ENCODE measurements around the gene FGD3. TPM values are rescaled to one million over a fixed set of nuclear protein-coding genes. Genes with fewer than 3 reads are reported as not detected.

Gene FGD3
- total RNA-seq, 1 experiment from 2014 or later = 0.09 TPM

- Histone ChIP-seq H3K4me1 (ENCODE audit: insufficient read depth, low read length, poor library complexity, severe bottlenecking) (no peaks in the 10 kb centered on the region), H3K36me3 (ENCODE audit: insufficient read depth, low read length, poor library complexity, severe bottlenecking) (no peaks in the 10 kb centered on the region), H3K4me3 (ENCODE audit: low read depth, low read length, poor library complexity, severe bottlenecking) (no peak overlapping the region), H3K27me3 (replicated peaks; ENCODE audit: insufficient read depth, low read depth, low read length, poor library complexity) (peaks cover 5% of the 10 kb centered on the region), H3K27ac (ENCODE audit: low read depth, low read length, poor library complexity, severe bottlenecking) (no peak overlapping the region), H3K9me3 (ENCODE audit: low read depth, low read length, poor library complexity, severe bottlenecking) (no peaks in the 10 kb centered on the region)
- TF ChIP-seq, protein P1, sequence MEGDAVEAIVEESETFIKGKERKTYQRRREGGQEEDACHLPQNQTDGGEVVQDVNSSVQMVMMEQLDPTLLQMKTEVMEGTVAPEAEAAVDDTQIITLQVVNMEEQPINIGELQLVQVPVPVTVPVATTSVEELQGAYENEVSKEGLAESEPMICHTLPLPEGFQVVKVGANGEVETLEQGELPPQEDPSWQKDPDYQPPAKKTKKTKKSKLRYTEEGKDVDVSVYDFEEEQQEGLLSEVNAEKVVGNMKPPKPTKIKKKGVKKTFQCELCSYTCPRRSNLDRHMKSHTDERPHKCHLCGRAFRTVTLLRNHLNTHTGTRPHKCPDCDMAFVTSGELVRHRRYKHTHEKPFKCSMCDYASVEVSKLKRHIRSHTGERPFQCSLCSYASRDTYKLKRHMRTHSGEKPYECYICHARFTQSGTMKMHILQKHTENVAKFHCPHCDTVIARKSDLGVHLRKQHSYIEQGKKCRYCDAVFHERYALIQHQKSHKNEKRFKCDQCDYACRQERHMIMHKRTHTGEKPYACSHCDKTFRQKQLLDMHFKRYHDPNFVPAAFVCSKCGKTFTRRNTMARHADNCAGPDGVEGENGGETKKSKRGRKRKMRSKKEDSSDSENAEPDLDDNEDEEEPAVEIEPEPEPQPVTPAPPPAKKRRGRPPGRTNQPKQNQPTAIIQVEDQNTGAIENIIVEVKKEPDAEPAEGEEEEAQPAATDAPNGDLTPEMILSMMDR (conservative IDR thresholded peaks at IDR 0.05; ENCODE audit: low read depth, low read length) = no peak
- TF ChIP-seq EZH2 (IDR thresholded peaks at IDR 0.05; ENCODE audit: borderline replicate concordance, low read depth, low read length, poor library complexity, severe bottlenecking) = no peak
- ChIA-PET POLR2A (ENCODE audit: low non-redundant PET) (no interaction called here), CTCF (no interaction called here)
- DNase-seq (ENCODE audit: low spot score) = no peak
- no TSS peak for BruUV-seq (replicated peaks)
- intact Hi-C loops (cut with micrococcal nuclease; ENCODE audit: unreplicated experiment) = no loop called here
These were observed 4.4 kb upstream of the FGD3 start for GRCh38 chr9:92942688-92943616.

DNA sequence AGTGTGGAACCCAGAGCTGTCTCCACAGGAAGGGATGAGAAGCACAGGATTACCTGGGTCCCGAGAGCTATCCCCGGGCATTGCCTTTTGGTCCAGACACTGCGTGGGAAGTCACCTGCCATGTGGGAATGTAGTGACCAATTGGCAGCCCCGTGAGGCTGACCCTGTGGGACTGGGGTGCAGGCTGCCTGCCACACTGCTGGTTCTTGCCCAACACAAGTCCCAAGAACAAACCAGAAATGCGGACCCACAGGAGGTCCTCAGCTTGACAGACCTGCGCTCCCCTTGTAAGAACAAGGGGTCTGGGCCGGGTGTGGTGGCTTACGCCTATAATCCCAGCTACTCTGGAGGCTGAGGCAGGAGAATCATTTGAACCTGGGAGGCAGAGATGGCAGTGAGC lies 2.4 kb upstream of the FGD3 start:
- H3K36me3 ChIP-seq (ENCODE audit: insufficient read depth, low read length, poor library complexity, severe bottlenecking) = no peaks in the 10 kb centered on the region
- CTCF ChIA-PET = no interaction called here
- no peak for DNase-seq (ENCODE audit: low spot score)
- POLR2A ChIA-PET (ENCODE audit: low non-redundant PET) = no interaction called here
- intact Hi-C loops (cut with micrococcal nuclease; ENCODE audit: unreplicated experiment) = no loop called here
- no TSS peak for BruUV-seq (replicated peaks)
- H3K9me3 ChIP-seq (ENCODE audit: low read depth, low read length, poor library complexity, severe bottlenecking) = no peaks in the 10 kb centered on the region
- no peak overlapping the region for H3K4me3 ChIP-seq (ENCODE audit: low read depth, low read length, poor library complexity, severe bottlenecking)
- no peak overlapping the region for H3K27ac ChIP-seq (ENCODE audit: low read depth, low read length, poor library complexity, severe bottlenecking)
- no peaks in the 10 kb centered on the region for H3K4me1 ChIP-seq (ENCODE audit: insufficient read depth, low read length, poor library complexity, severe bottlenecking)
- no peaks in the 10 kb centered on the region for H3K27me3 ChIP-seq (replicated peaks; ENCODE audit: insufficient read depth, low read depth, low read length, poor library complexity)
- TF ChIP-seq, protein P1 (conservative IDR thresholded peaks at IDR 0.05; ENCODE audit: low read depth, low read length) = no peak
- no peak for TF ChIP-seq EZH2 (IDR thresholded peaks at IDR 0.05; ENCODE audit: borderline replicate concordance, low read depth, low read length, poor library complexity, severe bottlenecking)

- Histone ChIP-seq H3K27me3 (replicated peaks; ENCODE audit: insufficient read depth, low read depth, low read length, poor library complexity) (no peaks in the 10 kb centered on the region), H3K9me3 (ENCODE audit: low read depth, low read length, poor library complexity, severe bottlenecking) (no peaks in the 10 kb centered on the region), H3K4me1 (ENCODE audit: insufficient read depth, low read length, poor library complexity, severe bottlenecking) (no peaks in the 10 kb centered on the region), H3K4me3 (ENCODE audit: low read depth, low read length, poor library complexity, severe bottlenecking) (no peak overlapping the region), H3K27ac (ENCODE audit: low read depth, low read length, poor library complexity, severe bottlenecking) (no peak overlapping the region), H3K36me3 (ENCODE audit: insufficient read depth, low read length, poor library complexity, severe bottlenecking) (no peaks in the 10 kb centered on the region)
- CTCF ChIA-PET = no interaction called here
- POLR2A ChIA-PET (ENCODE audit: low non-redundant PET) = no interaction called here
- DNase-seq (ENCODE audit: low spot score) = no peak
- intact Hi-C loops (cut with micrococcal nuclease; ENCODE audit: unreplicated experiment) = no loop called here
- BruUV-seq (replicated peaks) = no TSS peak
- TF ChIP-seq, protein P1 (conservative IDR thresholded peaks at IDR 0.05; ENCODE audit: low read depth, low read length) = no peak
- TF ChIP-seq EZH2 (IDR thresholded peaks at IDR 0.05; ENCODE audit: borderline replicate concordance, low read depth, low read length, poor library complexity, severe bottlenecking) = no peak
These were observed 1.5 kb upstream of the FGD3 start for GRCh38 chr9:92945796-92946195.

Measured in A673 (cell line).